Adrenal gland (tissue), 12 donors: ENCODE measurements around the gene BMPR2. TPM values are rescaled to one million over a fixed set of nuclear protein-coding genes. Genes with fewer than 3 reads are reported as not detected.
A peak's percentile ranks its signal among the peaks of the same experiment; 100 is the strongest.
"Not testable (repeated sequence)": the region's sequence is repeated elsewhere in the genome, so short reads cannot be mapped to it uniquely, and the experiment has no call there.

Source experiments
- DNase-seq, 7 donors: peaks; one replicate each; pipeline ENCODE4 v3.0.0-alpha.2; 2019 to 2020
- H3K27ac ChIP-seq, 5 donors: fragments of 200-600 bp; sonication (generic) in 4 of 5; 1 replicate in 3 of 5; 2 replicates in 2 of 5; pipeline versions ENCODE4 v1.5.1 to v1.8.0; 2016 to 2020; ENCODE audit warnings: mild to moderate bottlenecking in 1 of 5
- H3K27me3 ChIP-seq: fragments of 200-600 bp; 2 replicates; pipeline ENCODE4 v1.8.0; 2021
- H3K36me3 ChIP-seq, 2 donors: fragments of 200-600 bp; replicated peaks in 1 of 2; 1 replicate in 1 of 2; 2 replicates in 1 of 2; pipeline versions ENCODE4 v1.5.1 to v1.8.0; 2018 to 2022
- H3K4me1 ChIP-seq, 2 donors: fragments of 200-600 bp; replicated peaks in 1 of 2; 1 replicate in 1 of 2; 2 replicates in 1 of 2; pipeline versions ENCODE4 v1.5.1 to v1.8.0; 2018 to 2021
- H3K4me3 ChIP-seq, 4 donors: fragments of 200-600 bp; sonication (generic) in 3 of 4; one replicate each; pipeline ENCODE4 v1.5.1; 2016 to 2018
- H3K9me3 ChIP-seq, 3 donors: fragments of 200-600 bp; sonication (generic) in 1 of 3; replicated peaks in 1 of 3; 1 replicate in 2 of 3; 2 replicates in 1 of 3; pipeline versions ENCODE4 v1.5.1 to v1.8.0; 2016 to 2021
- POLR2A ChIP-seq, 2 donors: fragments of 450-650 bp; IDR thresholded peaks; one replicate each; pipeline ENCODE4 v1.6.1; 2017; ENCODE audit warnings: antibody characterized with exemption in 2 of 2, mild to moderate bottlenecking in 2 of 2, moderate library complexity in 1 of 2
- WGBS, 4 donors: extraction: QIAGEN DNeasy Blood & Tissue Kit in 2 of 4; methylation state at CpG; one replicate each; pipeline versions ENCODE4 v1.1.5 to v1.1.7; 2013 to 2017; 5-methylcytosine and 5-hydroxymethylcytosine counted together
- intact Hi-C, 2 donors: fragments of 100-400 bp; cut with DNase I; formaldehyde crosslinking; loops; one replicate each; pipeline versions ENCODE4 v1.14.1 to v1.15.0; 2022 to 2023
- polyA plus RNA-seq, 3 donors: library from polyadenylated mRNA; stranded (reverse); fragments of 200-250 nt in 2 of 3; fragments of 350-450 nt in 1 of 3; fragmentation: Illumina TruSeq in 1 of 3; extraction: RNeasy Lipid Tissue Mini Kit (QIAGEN cat#74804) in 1 of 3; gene quantifications; one replicate each; pipeline ENCODE4 v1.2.3, GENCODE V29; 2013 to 2014
- total RNA-seq, 9 donors: library from RNA; depleted of rRNA in 4 of 9; stranded (reverse); fragments of >200 nt in 4 of 9; fragments of 120-200 nt in 1 of 9; fragmentation: NEBNext Ultra II Directional in 1 of 9; extraction: Animal tissue kit (Norgen Biotek cat#: 25700) in 1 of 9; gene quantifications; one replicate each; pipeline versions ENCODE4 v1.1.0 to v1.2.4, GENCODE V29; 2013 to 2023
- TF ChIP-seq, protein P1 (sequence below), 6 experiments: fragments of 450-650 bp in 4 of 6; fragments of 200-600 bp in 2 of 6; sonication (generic) in 1 of 6; IDR thresholded peaks; 1 replicate in 5 of 6; 2 replicates in 1 of 6; pipeline versions ENCODE4 v1.5.1 to v1.8.0; 2016 to 2021; ENCODE audit warnings: antibody characterized with exemption in 6 of 6, mild to moderate bottlenecking in 2 of 6, moderate library complexity in 1 of 6
- donor health status: healthy with polysubstance abuse.
- donor health status: Bipolar disorder and iron deficiency.
- donor health status: DM: yes; HTN: yes; CAD: no.
- donor health status: DM: no; HTN: no; CAD: no.
- donor health status: DM: no; HTN: no; CAD: no.
- donor health status: DM: yes; HTN: yes; CAD: no.

BMPR2 gene
- total and polyA plus RNA-seq, 12 donors = 7.7 to 123 (median 85.7) TPM

DNA sequence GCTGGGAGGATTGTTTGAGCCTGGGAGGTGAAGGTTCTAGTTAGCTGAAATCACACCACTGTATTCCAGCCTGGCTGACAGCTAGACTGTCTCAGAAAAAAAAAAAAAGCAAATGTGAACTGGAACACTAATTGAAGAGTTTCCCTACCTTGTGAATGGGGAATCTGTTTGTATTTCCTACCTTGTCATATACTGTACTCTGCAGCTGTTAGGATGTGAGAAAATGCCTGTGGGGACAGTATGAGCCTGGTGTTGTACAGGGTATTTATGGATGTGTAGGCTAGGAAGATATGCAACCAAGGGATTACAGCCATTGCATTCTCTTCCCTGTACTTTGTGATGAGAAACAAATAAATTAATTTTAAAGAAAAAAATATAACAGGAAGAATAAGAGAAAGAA lies 145.3 kb downstream of the BMPR2 start:
- H3K4me1 ChIP-seq = no peaks in the 10 kb centered on the region
- intact Hi-C loops = no loop called here
- H3K27me3 ChIP-seq = no peaks in the 10 kb centered on the region
- H3K4me3 ChIP-seq = no peak overlapping the region
- no peak for TF ChIP-seq POLR2A (IDR thresholded peaks at IDR 0.05)
- TF ChIP-seq, protein P1, sequence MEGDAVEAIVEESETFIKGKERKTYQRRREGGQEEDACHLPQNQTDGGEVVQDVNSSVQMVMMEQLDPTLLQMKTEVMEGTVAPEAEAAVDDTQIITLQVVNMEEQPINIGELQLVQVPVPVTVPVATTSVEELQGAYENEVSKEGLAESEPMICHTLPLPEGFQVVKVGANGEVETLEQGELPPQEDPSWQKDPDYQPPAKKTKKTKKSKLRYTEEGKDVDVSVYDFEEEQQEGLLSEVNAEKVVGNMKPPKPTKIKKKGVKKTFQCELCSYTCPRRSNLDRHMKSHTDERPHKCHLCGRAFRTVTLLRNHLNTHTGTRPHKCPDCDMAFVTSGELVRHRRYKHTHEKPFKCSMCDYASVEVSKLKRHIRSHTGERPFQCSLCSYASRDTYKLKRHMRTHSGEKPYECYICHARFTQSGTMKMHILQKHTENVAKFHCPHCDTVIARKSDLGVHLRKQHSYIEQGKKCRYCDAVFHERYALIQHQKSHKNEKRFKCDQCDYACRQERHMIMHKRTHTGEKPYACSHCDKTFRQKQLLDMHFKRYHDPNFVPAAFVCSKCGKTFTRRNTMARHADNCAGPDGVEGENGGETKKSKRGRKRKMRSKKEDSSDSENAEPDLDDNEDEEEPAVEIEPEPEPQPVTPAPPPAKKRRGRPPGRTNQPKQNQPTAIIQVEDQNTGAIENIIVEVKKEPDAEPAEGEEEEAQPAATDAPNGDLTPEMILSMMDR (IDR thresholded peaks at IDR 0.05) = no peak
- H3K9me3 ChIP-seq = no peaks in the 10 kb centered on the region
- no peak overlapping the region for H3K27ac ChIP-seq
- DNase-seq = no peak
- peaks cover 0 to 30% of the 10 kb centered on the region in 2 donors for H3K36me3 ChIP-seq

DNA sequence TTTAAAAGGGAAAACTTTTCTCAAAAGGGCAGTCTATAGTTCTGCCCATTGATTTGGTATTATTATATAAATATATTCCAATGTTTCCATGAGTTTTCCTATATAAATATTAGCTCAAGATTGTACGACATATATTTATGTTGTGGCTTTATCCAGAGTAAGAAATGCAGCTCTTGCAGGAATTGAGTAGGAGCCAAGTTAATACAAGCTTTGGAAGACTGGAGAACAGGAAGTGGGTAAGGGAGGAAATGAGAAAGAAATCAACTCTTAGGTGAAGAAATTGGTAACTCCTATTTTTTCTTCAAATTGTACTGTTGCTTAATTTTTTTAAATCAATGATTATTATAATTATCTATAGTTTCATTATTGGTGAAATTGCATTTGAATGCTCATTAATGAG lies 153.3 kb downstream of the BMPR2 start:
- WGBS, 4 donors = 56 to 66% (median 61%) methylated on average over 1 of the region's 1 CpG
- Histone ChIP-seq H3K4me1 (peaks cover 0 to 8% of the 10 kb centered on the region in 2 donors), H3K27ac (no peak overlapping the region), H3K9me3 (no peaks in the 10 kb centered on the region), H3K4me3 (no peak overlapping the region), H3K36me3 (peaks cover 0 to 11% of the 10 kb centered on the region in 2 donors), H3K27me3 (no peaks in the 10 kb centered on the region)
- DNase-seq = no peak
- TF ChIP-seq POLR2A (IDR thresholded peaks at IDR 0.05) = no peak
- TF ChIP-seq, protein P1 (IDR thresholded peaks at IDR 0.05) = no peak
- intact Hi-C loops = no loop called here

DNA sequence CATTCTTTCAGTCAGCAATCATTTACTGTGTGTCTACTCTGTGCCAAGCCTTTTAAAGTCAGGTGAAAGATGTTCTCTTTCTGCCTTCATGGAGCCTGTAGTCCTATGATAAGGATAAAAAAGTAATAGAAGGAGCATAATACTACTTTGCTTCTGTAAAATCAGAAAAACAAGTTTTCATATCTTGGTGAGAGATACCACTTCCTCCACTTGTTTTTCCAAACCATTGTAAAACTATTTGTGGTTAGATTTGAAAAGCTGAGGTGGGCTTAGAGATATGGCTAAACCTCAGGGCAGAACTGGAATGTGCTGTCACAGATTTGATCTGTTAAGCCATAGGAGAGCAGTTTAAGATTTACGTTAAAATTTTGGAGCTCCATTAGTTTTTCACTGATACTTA lies 153.9 kb downstream of the BMPR2 start:
- H3K27ac ChIP-seq = no peak overlapping the region
- no peak overlapping the region for H3K4me3 ChIP-seq
- no peaks in the 10 kb centered on the region for H3K27me3 ChIP-seq
- intact Hi-C loops = no loop called here
- TF ChIP-seq, protein P1 (IDR thresholded peaks at IDR 0.05) = no peak
- no peak for TF ChIP-seq POLR2A (IDR thresholded peaks at IDR 0.05)
- no peak for DNase-seq
- no peaks in the 10 kb centered on the region for H3K9me3 ChIP-seq
- peaks cover 0 to 8% of the 10 kb centered on the region in 2 donors for H3K4me1 ChIP-seq
- 64 to 86% (median 76%) methylated on average over 1 of the region's 1 CpG for WGBS, 4 donors
- H3K36me3 ChIP-seq = peaks cover 0 to 11% of the 10 kb centered on the region in 2 donors

DNA sequence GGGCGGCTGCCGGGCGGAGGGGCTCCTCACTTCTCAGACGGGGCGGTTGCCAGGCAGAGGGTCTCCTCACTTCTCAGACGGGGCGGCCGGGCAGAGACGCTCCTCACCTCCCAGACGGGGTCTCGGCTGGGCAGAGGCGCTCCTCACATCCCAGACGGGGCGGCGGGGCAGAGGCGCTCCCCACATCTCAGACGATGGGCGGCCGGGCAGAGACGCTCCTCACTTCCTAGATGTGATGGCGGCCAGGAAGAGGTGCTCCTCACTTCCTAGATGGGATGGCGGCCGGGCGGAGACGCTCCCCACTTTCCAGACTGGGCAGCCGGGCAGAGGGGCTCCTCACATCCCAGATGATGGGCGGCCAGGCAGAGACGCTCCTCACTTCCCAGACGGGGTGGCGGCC lies 159.2 kb downstream of the BMPR2 start:
- H3K4me3 ChIP-seq, H3K4me1 ChIP-seq, intact Hi-C loops, H3K27ac ChIP-seq, H3K27me3 ChIP-seq, H3K9me3 ChIP-seq, DNase-seq: not testable (repeated sequence)
- peaks cover 0 to 11% of the 10 kb centered on the region in 2 donors for H3K36me3 ChIP-seq
- 98 to 100% (median 100%) methylated on average over 2 to 10 of the region's 30 CpGs; no CpG with 5 or more reads in 1 of the 4 donors for WGBS, 4 donors

DNA sequence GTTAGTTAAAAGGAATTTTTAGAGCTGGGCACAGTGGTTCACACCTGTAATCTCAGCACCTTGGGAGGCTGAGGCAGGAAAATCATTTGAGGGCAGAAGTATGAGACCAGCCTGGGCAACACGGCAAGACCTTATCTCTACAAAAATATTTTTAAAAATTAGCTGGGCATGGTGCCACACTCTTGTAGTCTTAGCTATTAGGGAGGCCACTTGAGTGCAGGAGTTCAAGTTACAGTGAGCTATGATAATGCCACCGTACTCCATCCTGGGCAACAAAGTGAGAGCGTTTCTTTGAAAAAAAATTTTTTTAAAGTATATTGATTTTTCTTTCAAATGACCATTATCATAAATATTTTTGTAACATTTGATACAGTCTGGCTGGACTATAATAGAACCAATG lies 165.0 kb downstream of the BMPR2 start:
- Histone ChIP-seq H3K9me3 (no peaks in the 10 kb centered on the region), H3K36me3 (no peaks in the 10 kb centered on the region), H3K4me1 (peaks cover 0 to 23% of the 10 kb centered on the region in 2 donors), H3K27me3 (no peaks in the 10 kb centered on the region), H3K27ac (no peak overlapping the region), H3K4me3 (no peak overlapping the region)
- no peak for TF ChIP-seq POLR2A (IDR thresholded peaks at IDR 0.05)
- TF ChIP-seq, protein P1 (IDR thresholded peaks at IDR 0.05) = no peak
- intact Hi-C loops = loop anchor here in 1 of 2 donors (10.0 kb wide), 1 partner anchor 256 kb away; no protein-coding TSS in a partner anchor
- 41 to 53% (median 50%) methylated on average over 3 of the region's 3 CpGs for WGBS, 4 donors
- peak in 5 of 7 donors; percentile 31 to 48 (median 46) for DNase-seq
